OCI-M1 (cell line): ENCODE results near the gene ME2.
A peak's percentile ranks its signal among the peaks of the same experiment; 100 is the strongest.
"Not testable (repeated sequence)": the region's sequence is repeated elsewhere in the genome, so short reads cannot be mapped to it uniquely, and the experiment has no call there.

Experiments
- DNase-seq: peaks from one replicate; lab custom pipeline; 2025; lab: John Stamatoyannopoulos, UW

Gene ME2

DNA sequence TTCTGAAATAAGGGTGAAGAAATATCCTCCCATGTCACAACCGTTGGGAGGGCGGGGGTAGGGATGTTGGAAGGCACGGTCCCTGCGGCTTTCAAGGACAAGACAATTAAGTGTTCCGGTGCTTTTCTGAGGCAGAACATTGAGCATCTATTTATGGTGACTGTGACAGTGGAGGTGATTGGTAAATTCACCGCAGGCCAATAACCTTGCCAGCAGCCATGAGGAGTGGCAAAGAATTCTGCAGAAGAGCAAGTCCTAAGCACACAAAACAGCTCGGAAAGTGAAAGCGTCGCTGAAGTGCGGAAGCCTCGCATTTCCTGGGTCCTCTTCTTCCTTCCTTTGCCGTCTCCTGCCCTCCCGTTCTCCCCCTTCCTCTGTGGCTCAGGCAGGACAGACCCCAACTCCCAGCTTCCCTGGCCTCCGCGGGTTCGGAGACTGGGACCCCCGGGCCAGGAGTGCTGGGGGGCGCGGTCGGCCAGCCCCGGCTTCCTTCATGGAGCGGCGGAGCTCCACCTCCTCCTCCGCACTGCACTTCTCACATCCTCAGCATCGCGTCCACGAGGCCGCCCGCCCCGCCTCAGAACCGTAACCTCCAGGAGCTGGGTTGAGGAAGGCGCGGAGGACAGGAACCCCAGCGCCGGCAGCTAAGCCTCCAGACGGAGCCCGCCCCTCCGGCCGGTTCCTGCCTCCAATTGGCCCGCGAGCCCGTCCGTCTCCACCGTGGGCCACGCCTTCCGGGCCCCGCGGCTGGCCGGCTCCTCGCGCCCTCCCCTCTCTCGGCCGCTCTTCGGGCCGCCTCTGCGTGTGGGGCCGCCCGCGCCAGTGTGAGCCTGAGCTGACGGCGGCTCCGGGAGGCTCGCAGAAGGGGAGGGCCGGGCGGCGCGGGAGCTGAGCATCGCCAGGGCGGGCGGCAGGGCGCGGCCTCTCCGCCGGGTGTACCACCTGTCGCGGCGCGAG, at the start of gene ME2:
TSS of gene ME2 (plus strand) at position 774 of the 957 bp plus-strand sequence. CDS start 16,703 bp downstream, outside the sequence.
- peak; percentile 95 for DNase-seq

DNA sequence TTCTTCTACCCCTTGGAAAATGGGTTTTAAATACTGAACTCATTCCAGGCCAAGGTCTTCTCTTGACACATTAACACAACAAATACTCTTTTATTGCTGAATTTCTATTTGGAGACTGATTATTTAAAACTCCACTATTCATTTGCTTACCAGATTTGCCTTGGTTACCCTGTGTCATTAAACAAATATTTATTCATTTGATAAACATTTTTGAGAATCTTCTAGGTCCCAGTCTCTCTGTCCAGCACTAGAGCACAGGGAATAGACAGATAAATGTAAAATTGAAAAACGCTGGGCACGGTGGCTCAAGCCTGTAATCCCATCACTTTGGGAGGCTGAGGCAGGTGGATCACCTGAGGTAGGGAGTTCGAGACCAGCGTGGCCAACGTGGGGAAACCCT, 49.3 kb upstream of the ME2 start:
- no peak for DNase-seq

DNA sequence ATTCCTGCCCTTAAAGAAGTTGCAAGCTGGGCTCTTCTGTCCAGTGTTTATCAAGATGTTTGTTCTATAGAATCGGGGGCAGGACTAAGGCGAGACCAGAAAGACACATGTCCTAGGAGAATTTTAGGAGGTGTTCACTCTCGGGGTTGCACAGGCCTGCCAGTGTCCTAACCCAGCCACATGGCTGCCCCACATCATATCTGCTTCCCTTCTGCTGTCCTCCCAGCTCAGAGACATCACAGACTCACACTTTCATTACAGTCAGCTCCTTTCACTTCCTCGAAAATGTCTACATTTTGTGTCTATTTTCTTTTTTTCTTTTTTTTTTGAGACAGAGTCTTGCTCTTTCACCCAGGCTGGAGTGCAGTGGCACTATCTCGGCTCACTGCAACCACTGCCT, 48.4 kb upstream of the ME2 start:
- no peak for DNase-seq

DNA sequence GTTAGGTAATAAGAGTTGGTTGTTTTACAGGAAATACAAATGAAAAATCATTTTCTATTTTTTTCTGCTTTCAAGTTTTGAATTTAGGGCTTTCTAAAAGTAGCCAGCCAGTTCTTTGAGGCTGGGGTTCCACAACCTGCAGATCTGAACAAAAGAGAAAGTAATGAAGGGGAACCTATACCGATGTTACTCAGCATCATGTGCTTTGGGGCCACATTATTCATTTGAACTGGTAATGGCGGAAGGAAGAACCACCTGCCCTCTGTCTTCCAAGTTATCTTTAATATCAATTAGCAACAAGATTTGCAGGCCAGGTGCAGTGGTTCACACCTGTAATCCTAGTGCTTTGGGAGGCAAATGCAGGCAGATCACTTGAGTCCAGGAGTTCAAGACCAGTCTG, 46.2 kb upstream of the ME2 start:
- DNase-seq: no peak

DNA sequence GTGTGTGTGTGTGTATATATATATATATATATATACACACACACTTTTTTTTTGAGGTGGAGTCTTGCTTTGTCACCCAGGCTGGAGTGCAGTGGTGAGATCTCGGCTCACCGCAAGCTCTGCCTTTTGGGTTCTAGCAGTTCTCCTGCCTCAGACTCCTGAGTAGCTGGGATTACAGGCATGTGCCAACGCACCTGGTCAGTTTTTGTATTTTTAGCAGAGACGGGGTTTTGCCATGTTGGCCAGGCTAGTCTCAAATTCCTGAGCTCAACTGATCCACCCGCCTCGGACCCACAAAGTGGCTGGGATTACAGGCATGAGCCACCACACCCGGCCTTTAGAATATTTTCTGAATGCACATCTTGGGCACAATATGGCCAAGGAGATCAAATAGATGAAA, 45.4 kb upstream of the ME2 start:
- DNase-seq: not testable (repeated sequence)

DNA sequence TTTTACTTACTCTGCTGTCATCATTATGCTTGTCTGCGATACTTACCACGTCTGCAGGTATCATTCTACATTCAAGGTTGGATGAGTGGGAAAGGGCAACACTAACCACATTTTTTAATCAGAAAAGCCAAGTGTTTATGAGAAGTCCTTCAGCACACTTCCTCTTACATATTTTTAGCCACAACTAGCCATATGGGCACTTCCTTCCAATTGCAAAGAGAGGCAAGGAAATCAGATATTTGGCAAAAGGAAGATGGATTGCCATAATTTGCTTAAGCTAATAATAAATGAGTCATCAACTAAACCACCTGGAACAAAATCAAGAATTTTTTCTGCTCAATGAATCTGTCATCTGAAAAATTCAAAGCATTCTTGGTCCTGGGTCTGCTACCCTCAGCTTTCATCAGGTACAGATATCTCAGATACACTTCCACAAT, 42.4 kb upstream of the ME2 start:
- peak; percentile 66 for DNase-seq

DNA sequence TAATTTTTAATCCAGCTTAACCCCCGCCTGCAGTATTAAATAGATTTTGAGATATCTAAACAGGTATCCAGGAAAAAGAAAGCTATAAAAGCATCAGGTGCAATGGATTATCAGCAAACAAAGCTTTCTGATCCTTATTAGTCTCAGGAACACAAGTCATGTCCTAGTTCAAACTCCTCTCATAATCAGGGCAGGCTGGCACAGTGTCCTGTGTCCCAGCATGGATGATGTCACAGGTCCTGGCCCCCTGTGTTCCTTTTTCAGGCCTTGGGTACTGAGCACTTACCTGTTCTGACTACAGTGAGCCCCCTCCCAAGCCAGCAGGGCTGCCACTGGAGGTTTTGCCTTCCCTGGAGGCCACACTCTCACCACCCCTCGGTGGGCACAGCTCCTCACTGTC, 39.6 kb upstream of the ME2 start:
- DNase-seq: no peak

DNA sequence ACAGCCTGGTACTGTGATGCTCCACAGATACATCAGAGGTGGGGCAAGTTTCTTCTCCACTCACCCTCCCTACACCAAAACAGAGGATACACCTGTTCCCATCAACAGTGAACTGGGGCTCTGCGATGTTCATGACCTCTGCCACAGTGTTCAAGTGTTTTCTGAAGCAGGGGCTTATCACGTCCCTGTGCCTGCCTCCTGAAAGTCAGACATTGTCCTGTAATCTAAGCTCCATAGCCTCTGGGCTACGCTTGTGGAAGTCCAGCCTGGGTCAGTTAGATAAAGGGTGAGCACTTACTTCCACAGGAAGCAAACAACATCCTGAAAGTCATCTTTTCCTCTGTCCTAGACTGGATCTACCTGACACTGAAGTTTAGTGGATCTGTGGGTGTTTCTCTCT, 38.9 kb upstream of the ME2 start:
- DNase-seq: peak; percentile 52

DNA sequence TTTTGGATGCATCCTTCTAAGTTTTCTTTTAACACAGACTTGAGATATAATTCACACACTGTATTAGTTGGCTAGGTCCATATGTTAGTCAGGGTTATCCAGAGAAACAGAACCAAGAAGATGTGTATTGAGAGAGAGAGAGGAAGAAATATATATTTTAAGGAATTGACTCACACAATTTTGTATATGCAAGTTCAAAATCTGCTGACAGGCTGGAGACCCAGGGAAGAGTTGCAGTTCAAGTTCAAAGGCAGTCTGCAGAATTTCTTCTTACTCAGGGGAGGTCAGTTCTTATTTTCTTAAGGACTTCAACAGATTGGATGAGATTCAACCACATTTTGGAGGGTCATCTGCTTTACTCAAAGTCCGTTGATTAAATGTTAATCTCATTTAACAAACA, 36.1 kb upstream of the ME2 start:
- DNase-seq: no peak

DNA sequence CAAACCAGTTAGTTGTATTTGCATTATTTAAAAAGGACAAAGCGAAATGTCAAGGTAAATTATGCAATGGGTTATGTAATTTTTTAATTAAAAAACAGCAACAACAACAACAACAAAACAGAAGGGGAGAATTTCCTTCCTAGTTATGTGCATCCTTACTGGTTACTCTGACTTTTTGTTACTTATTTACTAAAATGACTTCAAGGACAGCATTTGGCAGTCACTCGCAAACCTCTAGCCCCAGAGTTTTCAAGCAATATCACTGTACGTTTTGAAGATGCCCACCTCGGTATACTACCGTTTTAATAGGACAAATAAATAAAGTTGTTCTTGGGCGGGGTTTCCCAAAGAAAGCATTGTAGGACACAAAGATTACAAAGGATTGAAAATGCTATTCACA, 34.4 kb upstream of the ME2 start:
- DNase-seq: no peak

DNA sequence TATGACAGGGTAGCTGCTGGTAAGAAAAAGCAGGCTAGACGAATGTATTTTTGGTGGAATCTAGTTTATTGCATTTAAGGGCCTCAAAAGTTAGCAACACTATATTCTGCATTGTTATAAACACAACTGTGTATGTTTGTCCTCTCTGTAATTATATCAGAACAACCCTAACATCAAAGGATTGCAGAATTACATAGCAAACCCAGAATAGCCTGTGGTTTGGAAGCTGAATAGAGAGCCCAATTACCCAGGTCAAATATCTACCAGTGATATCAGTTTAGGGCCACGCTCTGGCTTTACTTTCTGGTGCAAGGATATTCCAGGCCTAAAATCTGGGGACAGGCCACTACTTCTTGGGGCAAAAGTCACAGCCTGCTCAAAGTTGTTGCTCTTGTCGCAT, 34.0 kb upstream of the ME2 start:
- DNase-seq: no peak

DNA sequence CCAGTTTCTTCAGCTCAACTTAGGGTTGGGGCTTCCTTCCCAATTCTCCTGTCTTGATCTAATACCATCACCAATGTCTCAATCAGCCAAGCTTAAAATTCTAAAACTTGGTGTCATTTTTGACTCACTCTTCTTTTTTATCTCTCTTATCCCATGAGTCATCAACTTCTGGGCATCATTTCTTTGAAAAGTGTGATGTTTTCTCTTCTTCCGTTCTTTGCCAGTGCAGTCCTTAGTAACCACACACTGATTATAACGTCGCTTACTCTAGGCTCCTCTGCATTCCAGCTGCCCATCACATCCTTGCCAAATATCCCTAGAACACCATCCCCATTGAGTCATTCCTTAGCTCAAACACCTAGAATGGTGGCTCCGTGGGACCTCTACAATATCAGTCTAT, 31.7 kb upstream of the ME2 start:
- DNase-seq: peak; percentile 48

DNA sequence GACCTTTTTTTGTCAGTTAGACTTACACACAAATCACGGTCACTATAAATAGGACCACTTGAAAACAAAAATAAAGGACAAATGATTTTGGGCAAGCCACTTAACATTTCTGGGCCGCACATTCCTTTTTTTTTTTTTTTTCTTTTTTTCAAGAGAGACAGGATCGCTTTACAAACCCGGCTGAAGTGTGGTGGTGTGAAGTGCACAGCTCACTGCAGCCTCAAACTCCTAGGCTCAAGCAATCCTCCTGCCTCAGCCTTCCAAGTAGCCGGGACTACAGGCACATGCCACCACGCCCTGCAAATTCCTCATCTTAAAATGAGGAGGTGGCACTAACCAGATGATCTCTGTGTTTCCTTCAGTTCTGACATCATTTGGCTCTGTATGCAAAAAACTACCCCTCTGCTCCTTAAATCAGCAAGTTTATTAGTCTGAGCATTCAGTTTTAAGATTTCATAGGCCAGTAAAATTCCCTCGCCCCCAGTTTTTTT, 30.8 kb upstream of the ME2 start:
- DNase-seq: no peak

DNA sequence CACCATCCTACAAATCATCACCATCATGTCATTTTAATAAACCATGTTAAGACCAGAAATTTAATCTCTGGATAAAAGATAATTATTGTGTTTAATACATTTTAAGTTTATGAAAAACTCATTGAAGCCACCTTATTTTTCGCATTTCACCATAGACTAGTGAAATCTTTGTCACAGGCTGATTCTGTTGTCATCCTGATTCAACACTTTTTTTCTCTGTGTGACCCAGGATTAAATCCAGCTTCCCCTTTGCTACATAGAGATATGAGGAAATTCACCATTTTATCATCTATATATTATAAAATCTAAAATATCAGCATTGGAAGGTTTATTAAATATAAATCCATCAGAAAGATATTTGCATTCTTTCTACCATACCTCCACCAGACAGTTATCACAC, 29.9 kb upstream of the ME2 start:
- DNase-seq: peak; percentile 35

DNA sequence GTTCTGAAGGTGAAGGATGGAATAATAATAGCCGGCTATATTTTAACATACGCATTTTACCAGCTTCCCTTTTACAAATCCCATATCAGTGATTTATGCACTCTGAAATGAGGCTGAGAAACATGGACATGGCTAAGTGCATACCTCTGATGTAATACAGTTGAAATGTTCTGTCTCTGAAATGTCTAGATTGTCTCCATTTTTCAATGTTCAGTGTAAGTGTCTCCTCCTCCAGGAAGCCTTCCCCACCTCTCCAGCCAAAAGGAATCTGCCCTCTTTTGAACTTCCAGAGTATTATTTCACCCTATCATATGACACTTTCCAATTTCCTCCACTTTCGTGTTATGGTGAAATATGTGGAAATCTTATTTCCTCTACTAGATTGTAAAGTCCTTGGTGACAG, 29.5 kb upstream of the ME2 start:
- DNase-seq: peak; percentile 35

DNA sequence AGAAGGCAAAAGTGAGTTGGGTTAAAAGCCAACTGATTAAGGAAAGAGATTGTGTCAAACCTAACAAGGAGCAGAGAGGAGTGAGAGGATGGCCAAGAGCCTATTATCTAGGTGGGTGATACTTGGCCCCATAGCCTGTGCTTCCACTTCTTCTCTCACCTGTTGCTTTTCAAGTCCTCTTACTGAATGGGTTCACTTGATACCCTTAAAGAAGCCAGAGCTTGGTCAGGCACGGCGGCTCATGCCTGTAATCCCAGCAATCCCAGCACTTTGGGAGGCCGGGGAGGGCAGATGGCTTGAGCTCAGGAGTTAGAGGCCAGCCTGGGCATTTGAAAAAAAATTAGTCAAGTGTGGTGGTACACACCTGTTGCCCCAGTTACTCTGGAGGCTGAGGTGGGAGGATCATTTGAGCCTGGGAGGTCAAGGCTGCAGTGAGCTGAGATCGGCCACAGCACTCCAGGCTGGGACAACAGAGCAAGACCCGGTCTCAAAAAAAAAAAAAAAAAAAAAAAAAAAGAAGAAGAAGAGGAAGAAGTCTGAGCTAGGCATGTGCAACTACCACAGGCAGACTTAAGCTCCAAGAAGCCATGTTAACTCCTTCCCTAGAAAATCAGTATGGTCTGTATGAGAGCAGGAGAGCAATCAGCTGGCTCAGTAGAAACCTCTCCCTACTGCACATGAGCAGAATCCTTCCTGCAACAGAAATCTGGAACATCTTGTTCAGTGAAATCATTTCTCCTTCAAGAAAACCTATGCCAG, 28.4 kb upstream of the ME2 start:
- no peak for DNase-seq

DNA sequence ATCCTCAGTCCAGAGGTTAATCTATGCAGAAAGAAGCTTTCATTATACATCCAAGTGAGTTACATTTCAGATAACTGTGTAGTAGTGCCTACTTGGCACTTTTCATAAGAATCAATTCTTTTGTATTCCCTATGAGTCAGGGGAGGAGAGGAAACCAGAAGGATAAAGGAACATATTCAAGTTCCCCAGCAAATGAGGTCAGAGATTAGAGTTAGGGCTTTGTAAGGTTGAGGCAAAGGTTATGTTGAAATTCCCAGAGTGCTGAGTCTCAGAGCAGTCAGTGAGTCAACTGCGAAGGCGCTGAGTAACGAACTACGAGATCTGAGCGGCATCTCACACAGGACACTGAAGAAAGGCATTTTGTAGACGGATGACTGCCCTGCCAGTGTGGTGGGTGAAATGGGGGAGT, 25.1 kb upstream of the ME2 start:
- DNase-seq: no peak

DNA sequence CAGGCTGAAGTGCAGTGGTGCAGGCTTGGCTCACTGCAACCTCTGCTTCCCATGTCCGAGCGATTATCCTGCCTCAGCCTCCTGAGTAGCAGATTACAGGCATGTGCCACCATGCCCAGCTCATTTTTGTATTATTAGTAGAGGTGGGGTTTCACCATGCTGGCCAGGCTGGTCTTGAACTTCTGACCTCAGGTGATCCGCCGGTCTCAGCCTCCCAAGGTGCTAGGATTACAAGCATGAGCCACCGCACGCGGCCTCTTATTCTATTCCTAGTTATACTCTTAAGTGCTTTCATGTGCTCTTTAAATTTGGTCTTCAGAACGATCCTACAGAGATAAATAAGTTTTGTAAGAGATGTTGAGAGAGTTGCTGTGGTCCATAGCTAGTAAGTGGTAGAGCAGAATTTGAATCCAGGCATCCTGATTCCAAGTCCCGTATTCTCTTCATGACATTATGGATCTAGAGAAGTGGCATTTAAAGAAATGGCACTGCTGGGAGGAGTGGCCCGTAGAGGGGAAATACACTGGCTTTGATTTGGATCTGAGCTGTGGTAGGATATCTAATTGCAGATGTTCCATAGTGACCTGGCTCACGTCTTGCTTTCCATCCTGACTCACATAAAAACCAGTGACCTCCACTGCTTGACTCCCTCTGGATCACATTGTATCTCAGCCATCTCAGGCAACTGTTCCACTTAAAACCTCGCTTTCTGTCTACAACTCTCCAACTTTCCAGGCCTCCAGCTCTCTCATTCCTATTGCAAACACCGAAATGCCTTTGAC, 22.8 kb upstream of the ME2 start:
- no peak for DNase-seq

DNA sequence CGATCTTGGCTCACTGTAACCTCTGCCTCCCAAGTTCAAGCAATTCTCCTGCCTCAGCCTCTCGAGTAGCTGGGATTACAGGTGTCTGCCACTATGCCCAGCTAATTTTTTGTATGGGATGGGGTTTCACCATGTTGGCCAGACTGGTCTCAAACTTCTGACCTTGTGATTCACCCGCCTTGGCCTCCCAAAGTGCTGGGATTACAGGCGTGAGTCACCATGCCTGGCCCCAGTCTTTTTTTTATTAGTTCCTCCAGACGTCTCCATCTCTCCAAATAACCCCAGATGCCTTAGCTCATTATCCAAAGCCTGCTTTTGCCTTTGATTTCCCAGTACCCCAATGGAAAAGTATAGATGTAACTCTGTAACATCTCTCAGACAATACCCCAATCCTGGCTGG, 21.8 kb upstream of the ME2 start:
- not testable (repeated sequence) for DNase-seq

DNA sequence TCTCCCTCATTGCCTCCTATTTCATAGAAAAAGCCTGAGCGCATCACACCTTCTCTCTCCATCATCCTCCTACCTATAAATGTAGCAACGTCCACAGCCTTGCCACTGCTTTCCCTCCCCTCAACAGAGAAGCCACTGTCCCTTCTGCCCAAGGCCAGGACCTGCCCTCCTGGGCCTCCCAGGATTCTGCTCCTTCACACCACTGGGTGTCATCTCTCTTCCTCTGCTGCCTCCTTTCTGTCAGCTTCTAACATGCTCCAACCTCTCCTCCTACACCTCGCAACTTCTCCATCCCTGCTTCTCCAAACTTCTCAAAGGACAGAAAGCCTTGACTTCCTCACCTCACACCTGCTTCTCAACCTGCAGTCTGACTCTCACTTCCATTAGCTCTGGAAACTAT, 21.2 kb upstream of the ME2 start:
- peak; percentile 11 for DNase-seq

DNA sequence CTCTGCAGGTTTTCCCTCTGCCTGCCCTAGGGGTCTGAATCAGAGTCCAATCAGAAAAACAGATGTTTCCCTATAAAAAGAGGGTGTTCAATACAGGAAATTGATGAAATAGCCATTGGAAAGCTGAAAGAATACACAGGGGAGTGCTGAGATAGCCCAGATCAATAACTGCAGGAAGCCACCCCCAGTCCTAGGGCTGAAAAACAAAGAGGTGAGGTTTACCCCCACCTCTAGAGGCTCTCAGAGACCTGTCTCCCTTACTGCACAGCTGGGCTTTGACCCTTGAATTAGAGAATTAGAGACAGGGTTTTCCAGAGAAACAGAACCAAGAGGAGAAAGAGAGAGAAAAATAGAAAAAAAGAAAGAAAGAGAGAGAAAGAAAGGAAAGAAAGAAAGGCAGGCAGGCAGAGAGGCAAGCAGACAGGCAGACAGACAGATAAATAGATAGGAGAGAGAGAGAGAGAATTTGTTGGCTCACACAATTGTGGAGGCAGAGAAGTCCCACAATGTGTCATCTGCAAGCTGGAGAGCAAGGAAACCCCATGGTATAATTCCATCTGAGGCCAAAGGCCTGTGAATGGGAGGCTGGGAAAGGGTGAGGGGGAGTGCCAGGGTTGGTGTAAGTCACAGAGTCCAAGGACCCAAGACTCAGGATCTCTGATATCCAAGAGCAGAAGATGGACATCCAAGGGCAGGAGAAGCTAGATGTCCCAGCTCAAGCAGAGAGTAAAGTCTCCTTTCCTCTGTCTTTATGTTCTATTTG, 18.9 kb upstream of the ME2 start:
- no peak for DNase-seq
